ENCODE data around the gene RNF217.

The RNF217 gene

GRCh38 chr6:125129354-125129753 is 167.1 kb downstream of the RNF217 start (continued):
- TF ChIP-seq RARB (CRISPR knock-in tag; IDR thresholded peaks at IDR 0.05) (no peak), ZNF8 (CRISPR knock-in tag; IDR thresholded peaks at IDR 0.05) (no peak), ESRRG (CRISPR knock-in tag; IDR thresholded peaks at IDR 0.05) (no peak), ARNTL (CRISPR knock-in tag; IDR thresholded peaks at IDR 0.05; ENCODE audit: borderline replicate concordance, low read depth) (no peak), TOX (CRISPR knock-in tag; IDR thresholded peaks at IDR 0.05; ENCODE audit: borderline replicate concordance) (no peak), CSDC2 (CRISPR knock-in tag; IDR thresholded peaks at IDR 0.05) (no peak)

DNA sequence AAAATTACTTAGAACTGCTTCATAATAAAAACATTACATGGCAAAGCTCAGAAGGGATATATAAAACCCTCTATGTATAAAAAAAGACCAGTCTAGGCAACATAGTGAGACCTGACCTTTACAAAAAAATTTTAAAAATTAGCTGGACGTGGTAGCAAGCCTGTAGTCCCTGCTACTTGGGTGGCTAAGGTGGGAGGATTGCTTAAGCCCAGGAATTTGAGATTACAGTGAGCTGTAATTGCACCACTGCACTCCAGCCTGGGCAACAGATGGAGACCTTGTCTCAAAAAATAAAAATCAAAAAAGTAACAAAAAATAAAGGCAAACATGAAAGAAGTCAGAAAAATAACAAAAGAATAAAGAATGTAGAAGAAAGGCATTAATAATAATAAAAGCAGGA is 169.8 kb downstream of the RNF217 start:
- ATAC-seq = no peak

DNA sequence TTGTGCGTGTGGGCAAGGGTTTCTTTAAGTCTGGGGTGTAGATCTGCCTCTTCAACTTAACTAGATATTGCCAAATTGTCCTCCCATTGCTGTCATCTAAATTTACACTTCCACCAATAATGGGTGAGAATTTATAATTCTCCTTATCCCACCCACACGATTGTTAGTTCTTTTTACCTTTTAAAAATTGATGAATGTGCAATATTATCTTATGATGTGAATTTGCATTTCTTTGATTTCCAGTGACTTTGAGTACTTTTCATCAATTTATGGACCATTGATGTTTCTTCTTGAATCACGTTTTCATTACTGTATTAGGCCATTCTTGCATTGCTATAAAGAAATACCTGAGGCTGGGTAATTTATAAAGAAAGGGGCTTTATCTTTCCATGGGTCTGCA is 174.1 kb downstream of the RNF217 start:
- ATAC-seq = no peak
- no peak for TF ChIP-seq ZNF565 (CRISPR knock-in tag; conservative IDR thresholded peaks at IDR 0.05; ENCODE audit: low read depth)
- TF ChIP-seq SNAI2 (CRISPR knock-in tag; IDR thresholded peaks at IDR 0.05) = no peak
- no peak for TF ChIP-seq TSHZ2 (CRISPR knock-in tag; IDR thresholded peaks at IDR 0.05)
- TF ChIP-seq PPARA (CRISPR knock-in tag; IDR thresholded peaks at IDR 0.05; ENCODE audit: borderline replicate concordance) = no peak
- TF ChIP-seq, protein P1, sequence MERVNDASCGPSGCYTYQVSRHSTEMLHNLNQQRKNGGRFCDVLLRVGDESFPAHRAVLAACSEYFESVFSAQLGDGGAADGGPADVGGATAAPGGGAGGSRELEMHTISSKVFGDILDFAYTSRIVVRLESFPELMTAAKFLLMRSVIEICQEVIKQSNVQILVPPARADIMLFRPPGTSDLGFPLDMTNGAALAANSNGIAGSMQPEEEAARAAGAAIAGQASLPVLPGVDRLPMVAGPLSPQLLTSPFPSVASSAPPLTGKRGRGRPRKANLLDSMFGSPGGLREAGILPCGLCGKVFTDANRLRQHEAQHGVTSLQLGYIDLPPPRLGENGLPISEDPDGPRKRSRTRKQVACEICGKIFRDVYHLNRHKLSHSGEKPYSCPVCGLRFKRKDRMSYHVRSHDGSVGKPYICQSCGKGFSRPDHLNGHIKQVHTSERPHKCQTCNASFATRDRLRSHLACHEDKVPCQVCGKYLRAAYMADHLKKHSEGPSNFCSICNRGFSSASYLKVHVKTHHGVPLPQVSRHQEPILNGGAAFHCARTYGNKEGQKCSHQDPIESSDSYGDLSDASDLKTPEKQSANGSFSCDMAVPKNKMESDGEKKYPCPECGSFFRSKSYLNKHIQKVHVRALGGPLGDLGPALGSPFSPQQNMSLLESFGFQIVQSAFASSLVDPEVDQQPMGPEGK (CRISPR knock-in tag; IDR thresholded peaks at IDR 0.05; ENCODE audit: borderline replicate concordance) = no peak
- TF ChIP-seq ZNF8 (CRISPR knock-in tag; IDR thresholded peaks at IDR 0.05) = no peak
- TF ChIP-seq BACH2 (CRISPR knock-in tag; IDR thresholded peaks at IDR 0.05; ENCODE audit: borderline replicate concordance) = no peak
- TF ChIP-seq ZFP3 (CRISPR knock-in tag; IDR thresholded peaks at IDR 0.05) = no peak
- TF ChIP-seq ZNF70 (CRISPR knock-in tag; IDR thresholded peaks at IDR 0.05) = no peak

More for the DNA sequence above, 169.8 kb downstream of the RNF217 start:
- TF ChIP-seq PPARA (CRISPR knock-in tag; IDR thresholded peaks at IDR 0.05; ENCODE audit: borderline replicate concordance) (no peak), TSHZ2 (CRISPR knock-in tag; IDR thresholded peaks at IDR 0.05) (no peak), ARNTL (CRISPR knock-in tag; IDR thresholded peaks at IDR 0.05; ENCODE audit: borderline replicate concordance, low read depth) (no peak), RARB (CRISPR knock-in tag; IDR thresholded peaks at IDR 0.05) (no peak), TCF4 (CRISPR knock-in tag; IDR thresholded peaks at IDR 0.05; ENCODE audit: borderline replicate concordance) (no peak), ZFP3 (CRISPR knock-in tag; IDR thresholded peaks at IDR 0.05) (no peak), SNAI2 (CRISPR knock-in tag; IDR thresholded peaks at IDR 0.05) (no peak), CSDC2 (CRISPR knock-in tag; IDR thresholded peaks at IDR 0.05) (no peak), ZNF565 (CRISPR knock-in tag; conservative IDR thresholded peaks at IDR 0.05; ENCODE audit: low read depth) (no peak), ZNF8 (CRISPR knock-in tag; IDR thresholded peaks at IDR 0.05) (no peak), BACH2 (CRISPR knock-in tag; IDR thresholded peaks at IDR 0.05; ENCODE audit: borderline replicate concordance) (no peak)
- TF ChIP-seq, protein P1 (CRISPR knock-in tag; IDR thresholded peaks at IDR 0.05; ENCODE audit: borderline replicate concordance) = no peak
- TF ChIP-seq, protein P2, sequence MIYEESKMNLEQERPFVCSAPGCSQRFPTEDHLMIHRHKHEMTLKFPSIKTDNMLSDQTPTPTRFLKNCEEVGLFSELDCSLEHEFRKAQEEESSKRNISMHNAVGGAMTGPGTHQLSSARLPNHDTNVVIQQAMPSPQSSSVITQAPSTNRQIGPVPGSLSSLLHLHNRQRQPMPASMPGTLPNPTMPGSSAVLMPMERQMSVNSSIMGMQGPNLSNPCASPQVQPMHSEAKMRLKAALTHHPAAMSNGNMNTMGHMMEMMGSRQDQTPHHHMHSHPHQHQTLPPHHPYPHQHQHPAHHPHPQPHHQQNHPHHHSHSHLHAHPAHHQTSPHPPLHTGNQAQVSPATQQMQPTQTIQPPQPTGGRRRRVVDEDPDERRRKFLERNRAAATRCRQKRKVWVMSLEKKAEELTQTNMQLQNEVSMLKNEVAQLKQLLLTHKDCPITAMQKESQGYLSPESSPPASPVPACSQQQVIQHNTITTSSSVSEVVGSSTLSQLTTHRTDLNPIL (CRISPR knock-in tag; IDR thresholded peaks at IDR 0.05; ENCODE audit: low read depth) = no peak
- TF ChIP-seq, protein P3, sequence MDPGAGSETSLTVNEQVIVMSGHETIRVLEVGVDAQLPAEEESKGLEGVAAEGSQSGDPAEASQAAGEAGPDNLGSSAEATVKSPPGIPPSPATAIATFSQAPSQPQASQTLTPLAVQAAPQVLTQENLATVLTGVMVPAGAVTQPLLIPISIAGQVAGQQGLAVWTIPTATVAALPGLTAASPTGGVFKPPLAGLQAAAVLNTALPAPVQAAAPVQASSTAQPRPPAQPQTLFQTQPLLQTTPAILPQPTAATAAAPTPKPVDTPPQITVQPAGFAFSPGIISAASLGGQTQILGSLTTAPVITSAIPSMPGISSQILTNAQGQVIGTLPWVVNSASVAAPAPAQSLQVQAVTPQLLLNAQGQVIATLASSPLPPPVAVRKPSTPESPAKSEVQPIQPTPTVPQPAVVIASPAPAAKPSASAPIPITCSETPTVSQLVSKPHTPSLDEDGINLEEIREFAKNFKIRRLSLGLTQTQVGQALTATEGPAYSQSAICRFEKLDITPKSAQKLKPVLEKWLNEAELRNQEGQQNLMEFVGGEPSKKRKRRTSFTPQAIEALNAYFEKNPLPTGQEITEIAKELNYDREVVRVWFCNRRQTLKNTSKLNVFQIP (CRISPR knock-in tag; IDR thresholded peaks at IDR 0.05; ENCODE audit: borderline replicate concordance, low read depth) = no peak

Data from SK-N-SH treated with all-trans-retinoic acid at 6 μM for 48 hours (cell line).